GM18508 (cell line): ENCODE measurements around the gene AGPAT1.
"Not testable (repeated sequence)": the region's sequence is repeated elsewhere in the genome, so short reads cannot be mapped to it uniquely, and the experiment has no call there.

ENCODE experiments used
- ATAC-seq: cut with Tn5 transposase; IDR thresholded peaks from one replicate; pipeline ENCODE4 v1.9.1; 2021; ENCODE audit warnings: moderate number of reproducible peaks; ENCODE audit not compliant: insufficient read depth, unreplicated experiment

Gene AGPAT1

DNA sequence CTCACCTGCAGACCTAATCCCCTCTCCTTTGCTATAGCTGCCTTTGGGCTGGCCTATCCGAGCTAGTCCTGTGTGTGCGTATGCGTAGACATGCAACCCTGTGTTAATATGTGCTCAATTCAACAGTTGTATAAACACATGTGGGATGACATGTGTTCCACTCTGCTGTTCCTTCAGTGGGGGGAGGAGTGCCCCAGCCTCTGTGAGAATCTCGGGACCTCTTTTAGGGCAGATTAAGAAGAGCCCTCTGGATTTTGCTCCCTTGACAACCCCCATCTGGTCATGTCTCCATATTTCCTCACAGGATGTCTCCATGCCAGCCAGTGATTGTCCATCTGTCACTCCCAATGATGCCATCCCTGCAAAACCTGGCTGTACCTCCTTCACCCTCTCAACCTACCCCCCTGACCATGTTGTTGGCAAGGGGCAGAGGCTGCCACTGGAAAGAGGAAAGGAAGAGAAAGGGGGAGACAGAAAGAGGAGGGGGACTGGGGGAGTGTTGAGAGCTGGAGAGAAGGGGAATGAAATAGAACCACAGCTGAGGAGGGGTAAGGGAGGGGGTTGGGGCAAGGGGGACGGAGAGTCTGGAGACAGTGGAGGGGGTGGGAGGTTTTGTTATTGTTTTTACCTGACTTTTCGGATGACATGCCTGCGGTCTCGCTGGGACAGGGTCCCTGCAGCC is 24.6 kb downstream of the AGPAT1 start:
- no peak for ATAC-seq

- ATAC-seq = no peak
Measured at GRCh38 chr6:32149932-32150870, 25.7 kb downstream of the AGPAT1 start.

DNA sequence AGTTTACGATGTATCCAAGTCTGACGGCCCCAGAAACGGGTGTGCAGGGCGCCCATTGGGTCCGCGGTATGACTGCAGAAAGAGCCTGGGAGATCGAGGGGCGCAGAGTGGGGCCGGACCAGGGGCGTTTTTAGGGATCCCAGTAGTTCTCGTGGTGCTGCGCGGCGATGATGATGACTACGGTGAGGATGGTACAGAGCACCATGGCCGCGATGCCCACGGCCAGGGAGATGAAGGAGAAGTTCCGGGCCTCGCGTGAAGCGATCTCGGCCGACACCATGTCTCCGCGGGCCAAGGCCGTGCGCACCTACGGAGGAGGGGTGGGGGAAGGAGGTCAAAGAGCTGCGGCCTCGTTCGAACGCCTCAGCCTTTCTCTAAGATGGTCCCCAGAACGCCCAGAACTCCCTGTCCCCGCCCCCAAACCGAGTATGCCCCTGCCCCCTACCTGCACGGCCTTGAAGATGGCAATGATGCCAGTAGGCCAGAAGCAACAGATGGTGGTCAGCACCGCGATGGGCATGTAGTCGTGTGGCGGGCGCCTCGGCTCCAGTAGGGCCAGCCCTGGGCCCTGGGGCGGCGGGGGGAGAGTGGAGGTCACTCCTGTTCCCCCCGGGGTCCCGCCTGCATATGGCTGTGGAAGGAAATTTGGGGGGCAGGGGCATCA is 26.7 kb downstream of the AGPAT1 start:
- no peak for ATAC-seq

DNA sequence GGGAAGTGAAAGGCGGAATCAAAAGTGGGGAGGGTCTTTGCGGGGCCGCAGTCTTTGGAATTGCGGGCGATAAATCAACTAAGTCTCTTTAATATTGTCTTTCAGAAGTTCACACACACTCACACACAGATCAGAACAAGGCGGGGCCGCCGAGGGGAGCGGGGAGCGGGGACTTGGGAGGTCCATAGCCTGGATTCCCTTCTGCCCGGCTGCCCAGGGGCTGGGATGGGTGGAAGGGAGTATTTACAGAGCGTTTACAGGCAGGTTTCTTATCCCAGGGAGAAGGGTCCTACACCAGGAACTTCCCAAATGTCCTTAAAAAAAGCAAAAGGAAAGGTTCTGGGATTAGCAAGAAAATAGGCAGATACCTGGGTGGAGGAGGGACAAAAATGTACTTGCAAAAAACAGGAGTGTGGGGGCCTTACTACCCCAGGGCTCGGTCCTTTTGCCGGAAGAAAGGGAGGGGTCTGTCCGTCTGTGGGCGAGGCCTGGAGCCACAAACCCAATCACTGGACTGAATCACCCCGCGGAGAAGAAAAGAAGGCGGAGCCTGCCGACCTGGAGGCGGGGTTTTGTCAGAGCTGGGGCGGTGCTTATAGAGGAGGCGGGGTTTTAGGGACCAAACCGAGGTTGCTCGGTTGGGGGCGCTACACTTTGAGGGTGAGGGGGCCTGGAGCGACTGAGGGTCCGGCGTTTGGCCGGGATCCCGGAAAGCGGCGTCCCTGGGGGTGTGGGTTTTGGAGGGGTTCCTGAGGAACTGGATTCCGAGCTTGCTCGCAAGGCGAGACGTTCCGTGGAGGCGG is 27.4 kb downstream of the AGPAT1 start:
- no peak for ATAC-seq

GRCh38 chr6:32147401-32148132 is 28.3 kb downstream of the AGPAT1 start:
- no peak for ATAC-seq

GRCh38 chr6:32146687-32147086 is 29.2 kb downstream of the AGPAT1 start:
- no peak for ATAC-seq

GRCh38 chr6:32146287-32146686 is 29.6 kb downstream of the AGPAT1 start:
- no peak for ATAC-seq

DNA sequence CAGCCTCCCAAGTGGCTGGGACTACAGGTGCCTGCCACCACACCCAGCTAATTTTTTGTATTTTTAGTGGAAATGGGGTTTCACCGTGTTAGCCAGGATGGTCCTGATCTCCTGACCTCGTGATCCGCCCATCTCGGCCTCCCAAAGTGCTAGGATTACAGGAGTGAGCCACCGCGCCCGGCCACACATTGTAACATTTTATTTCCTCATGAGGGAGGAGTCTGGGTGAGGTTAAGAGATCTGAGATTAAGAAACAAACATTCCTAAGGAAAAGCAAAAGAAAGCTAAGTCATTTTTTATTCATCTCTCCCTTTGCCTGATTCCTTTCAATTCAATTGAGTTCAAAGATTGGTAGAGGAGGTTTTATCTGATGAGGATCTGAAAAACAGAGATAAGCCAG is 31.6 kb downstream of the AGPAT1 start:
- ATAC-seq = not testable (repeated sequence)

DNA sequence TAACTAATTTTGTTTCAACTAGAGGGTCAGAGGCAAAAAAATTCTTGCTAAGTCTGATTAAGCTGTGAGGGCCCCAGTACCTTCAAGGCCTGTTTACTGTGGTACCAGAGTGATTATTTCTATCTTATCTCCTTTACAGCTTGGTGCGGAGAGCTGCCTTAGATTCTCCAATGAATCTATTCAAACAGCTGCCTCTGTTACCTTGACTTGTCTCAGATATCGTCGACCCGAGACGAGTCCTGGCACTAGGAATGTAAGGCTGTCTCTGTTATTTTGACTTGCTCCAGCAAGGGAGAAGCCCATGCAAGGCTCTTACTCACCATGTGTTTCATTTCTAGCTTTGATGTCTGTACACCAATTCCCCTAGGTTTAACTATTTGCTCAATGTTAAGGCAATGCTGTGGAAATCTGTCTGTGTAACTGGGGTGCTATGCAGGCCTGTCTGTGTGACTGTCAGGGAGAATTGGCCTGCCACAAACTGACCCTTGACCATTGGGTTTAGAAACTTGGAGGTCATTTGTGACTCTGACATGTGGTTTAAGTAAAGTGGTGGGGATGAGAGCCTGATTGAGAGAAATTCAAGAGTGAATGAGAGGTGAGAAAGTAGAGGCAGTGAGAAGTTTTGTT is 35.4 kb downstream of the AGPAT1 start:
- no peak for ATAC-seq

DNA sequence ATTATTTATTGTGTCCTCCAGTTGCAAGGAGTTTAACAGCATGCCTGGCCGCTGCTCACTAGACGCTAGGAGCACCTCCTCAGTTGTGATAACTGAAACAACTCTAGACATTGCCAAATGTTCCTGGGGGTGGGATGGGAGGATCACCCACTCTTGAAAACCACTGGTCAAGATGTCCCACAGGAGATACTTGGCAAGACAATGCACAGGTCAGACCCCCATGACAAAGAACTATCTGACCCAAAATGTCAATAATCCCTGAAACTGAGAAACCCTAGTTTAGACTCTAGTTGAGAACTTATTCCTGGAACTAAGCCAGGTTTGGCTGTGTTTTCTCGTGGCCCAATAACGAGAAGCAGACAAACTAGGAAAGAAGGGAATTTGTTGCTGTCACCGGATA is 36.3 kb downstream of the AGPAT1 start:
- no peak for ATAC-seq

- ATAC-seq = no peak
Measured at GRCh38 chr6:32137454-32137853, 38.4 kb downstream of the AGPAT1 start.

DNA sequence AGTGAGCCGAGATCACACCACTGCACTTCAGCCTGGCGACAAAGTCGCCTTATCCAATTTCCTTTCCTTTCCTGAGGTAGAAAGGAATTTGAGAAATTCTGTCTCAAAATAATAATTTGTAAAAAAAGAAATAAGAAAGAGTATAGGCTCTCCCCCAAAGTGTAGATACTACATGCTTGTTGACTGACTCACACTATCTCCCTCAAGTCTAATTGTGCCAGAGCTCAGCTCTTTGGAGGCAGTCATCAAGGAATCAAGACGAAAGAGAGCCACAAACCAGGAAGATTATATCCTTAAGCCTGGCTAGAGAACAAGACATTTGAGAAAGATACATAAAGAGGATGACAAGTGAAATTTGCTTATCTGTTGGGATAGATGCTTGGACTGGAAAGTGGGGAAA is 42.1 kb downstream of the AGPAT1 start:
- no peak for ATAC-seq

DNA sequence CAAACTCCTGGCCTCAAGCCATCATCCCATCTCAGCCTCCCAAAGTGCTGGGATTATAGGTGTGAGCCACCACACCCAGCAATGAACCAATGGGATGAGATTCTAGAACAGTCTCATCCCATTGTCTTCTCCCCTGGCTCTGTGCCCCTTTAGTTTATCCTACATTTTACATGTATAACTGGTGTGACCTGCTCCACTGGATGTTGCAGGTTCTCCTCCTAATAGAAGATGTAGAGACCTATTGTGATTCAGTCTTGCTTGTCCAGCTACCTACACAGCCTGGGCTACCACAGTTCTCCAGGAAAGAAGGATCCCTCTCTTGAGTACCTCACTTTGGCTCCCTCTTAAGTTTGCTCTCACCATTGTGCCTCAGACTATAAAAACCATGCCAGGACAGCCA is 43.8 kb downstream of the AGPAT1 start:
- no peak for ATAC-seq

DNA sequence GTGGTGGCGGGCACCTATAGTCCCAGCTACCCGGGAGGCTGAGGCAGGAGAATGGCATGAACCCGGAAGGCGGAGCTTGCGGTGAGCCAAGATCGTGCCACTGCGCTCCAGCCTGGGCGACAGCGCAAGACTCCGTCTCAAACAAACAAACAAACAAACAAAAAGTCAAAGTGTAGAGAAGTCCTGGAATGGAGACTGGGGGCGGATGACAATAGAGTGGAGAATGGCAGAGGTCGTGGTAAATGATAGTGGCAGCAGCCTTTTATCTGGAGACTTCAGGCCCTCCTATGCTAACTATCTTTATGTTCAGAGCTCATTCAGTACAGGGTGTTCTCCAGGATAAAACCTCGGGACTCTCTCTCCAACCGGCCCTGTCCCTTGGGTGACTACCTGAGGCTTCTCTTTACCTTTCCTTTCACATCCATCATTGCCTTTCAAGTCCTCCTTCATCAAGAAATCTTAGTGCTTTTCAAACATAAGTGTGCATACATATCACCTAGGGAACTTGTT is 44.4 kb downstream of the AGPAT1 start:
- no peak for ATAC-seq

DNA sequence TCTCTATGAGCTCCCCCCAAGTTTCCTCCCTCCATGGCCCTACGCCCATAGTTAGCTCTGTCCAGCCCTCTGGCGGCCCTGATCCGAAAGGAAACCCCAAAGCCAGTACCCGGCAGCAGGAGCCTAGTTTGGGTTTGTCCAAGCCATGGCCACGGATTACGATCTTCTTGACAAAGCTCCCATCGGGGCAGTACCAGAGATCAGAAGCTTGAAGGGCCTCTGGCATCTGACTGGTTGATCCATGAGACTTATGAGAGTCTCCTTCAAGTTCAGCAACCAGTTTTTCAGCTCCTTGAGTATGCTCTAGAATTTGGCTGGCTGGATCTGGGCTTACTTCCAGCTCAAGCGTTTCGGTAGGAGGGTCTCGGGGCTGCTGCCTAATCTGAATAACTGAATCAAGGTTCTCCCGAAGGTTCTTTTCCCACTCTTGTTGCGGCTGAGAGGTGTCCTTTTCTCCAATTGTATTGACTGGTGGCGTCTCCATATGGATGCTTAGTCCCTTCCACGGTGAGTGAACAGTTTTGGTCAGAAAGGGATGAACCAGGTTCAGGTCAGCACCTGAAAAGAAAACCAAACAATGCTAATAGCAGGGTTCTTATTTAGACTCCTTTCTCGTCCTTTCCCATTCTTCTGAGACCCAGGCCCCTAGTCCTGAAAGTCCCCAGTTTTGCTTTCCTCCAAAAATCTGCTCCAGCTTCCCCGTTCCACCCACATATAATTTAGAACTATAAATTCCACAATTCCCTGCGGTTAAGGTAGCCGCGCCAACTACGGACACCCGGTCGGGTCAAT is 46.4 kb downstream of the AGPAT1 start:
- ATAC-seq = no peak

GRCh38 chr6:32128751-32129296 is 47.1 kb downstream of the AGPAT1 start:
- no peak for ATAC-seq

- ATAC-seq = peak; percentile 76
Measured at GRCh38 chr6:32127717-32128592, 47.9 kb downstream of the AGPAT1 start, which contains the start of gene ATF6B. Gene ATF6B (minus strand): TSS chr6:32128246. CDS start chr6:32128207, 39 bp downstream.
